ENCODE measurements around the gene AKAP7.
"Not testable (repeated sequence)": the region's sequence is repeated elsewhere in the genome, so short reads cannot be mapped to it uniquely, and the experiment has no call there.

Gene AKAP7

DNA sequence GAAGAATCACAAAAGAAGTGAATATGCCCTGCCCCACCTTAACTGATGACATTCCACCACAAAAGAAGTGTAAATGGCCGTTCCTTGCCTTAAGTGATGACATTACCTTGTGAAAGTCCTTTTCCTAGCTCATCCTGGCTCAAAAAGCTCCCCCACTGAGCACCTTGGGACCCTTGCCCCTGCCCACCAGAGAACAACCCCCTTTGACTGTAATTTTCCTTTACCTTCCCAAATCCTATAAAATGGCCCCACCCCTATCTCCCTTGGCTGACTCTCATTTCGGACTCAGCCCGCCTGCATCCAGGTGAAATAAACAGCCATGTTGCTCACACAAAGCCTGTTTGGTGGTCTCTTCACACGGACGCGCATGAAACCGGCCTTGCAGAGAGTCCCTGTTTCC lies 165.6 kb downstream of the AKAP7 start:
- not testable (repeated sequence) for DNase-seq

DNA sequence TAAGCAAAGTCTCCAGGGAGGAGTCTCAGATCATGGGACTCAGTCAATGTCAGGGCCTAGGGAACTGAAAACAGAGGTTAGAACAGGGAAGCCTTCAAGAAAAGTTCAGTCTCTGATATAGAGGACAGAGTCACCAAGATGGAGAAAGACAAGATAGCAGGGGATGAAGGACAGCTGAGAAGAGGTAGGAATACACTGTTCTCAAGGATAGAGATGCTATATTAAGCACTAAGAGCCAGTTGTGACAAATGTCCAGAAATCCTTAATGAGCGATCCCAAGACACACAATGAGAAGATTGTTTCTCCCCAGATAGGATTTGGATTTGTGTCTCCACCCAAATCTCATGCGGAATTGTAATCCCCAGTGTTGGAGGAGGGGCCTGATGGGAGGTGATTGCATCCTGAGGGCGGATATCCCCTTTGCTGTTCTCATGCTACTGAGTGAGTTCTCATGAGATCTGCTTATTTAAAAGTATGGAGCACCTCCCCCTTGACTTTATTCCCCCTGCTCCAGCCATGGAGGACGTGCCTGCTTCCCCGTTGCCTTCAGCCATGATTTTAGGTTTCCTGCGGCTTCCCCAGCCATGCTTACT lies 168.2 kb downstream of the AKAP7 start:
- no peak for DNase-seq

DNA sequence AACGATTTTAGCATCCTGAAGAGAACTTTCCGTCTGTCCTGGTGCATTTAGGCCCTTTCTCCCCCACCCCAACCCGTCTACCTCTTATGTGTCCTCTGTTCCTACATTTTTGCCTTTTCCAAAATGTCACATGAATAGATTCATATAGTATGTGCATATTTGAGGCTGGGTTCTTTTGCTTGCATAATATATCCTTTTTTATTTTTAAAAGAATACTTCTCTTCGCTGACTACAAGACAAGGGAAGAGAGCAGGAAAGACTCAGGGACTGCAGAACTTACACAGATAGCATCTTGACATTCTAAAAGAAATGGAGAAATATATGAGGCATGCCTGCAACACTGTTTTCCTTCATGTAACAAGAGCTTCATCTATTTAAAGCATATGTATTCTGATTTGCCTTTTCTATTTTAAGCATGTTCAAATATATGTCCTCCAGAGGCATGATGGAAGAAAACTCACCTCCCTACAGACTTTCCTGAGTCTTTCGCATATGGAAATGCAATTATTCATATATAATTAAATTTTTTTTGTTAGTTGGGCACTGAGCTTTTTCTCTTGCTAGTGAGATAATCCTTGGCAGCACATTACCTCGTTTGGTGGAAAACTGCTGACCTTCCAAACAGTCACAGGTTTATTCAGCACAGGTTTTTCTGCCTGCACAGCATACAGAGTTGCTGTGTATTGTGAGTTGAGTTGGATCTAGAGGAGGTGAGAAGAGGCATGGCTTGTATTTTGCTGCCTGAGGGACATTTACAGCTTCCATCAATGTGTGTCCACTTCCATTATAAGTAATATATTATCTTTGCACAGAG lies 170.0 kb downstream of the AKAP7 start:
- DNase-seq = no peak

DNA sequence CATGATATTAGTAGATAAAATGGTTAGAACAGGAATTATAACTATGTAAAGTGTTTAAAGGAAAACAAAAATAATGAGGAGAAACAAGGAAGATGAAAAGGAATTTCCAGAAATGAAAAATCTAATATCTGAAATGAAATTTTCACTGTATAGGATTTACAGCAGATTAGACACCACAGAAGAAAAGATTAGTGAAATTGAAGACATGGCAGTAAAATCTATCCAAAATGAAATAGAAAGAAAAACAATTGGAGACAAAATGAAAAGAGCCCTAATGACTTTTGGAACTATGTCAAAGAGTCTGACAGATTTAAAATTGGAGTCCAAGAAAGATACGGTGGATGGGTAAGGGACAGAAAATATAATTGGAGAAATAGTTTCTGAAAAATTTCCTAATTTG lies 174.2 kb downstream of the AKAP7 start:
- no peak for DNase-seq

DNA sequence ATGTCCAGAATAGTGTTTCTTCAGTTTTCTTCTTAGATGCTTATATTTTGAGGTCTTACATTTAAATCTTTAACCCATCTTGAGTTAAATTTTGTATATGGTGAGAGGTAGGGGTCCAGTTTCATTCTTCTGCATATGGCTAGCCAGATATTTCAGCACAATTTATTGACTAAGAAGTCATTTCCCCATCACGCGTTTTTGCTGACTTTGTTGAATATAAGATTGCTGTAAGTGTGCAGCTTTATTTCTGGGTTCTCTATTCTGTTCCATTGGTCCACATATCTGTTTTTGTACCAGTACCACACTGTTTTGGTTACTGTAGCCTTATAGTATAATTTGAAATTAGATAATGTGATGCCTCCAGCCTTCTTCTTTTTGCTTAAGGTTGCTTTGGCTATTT lies 179.6 kb downstream of the AKAP7 start:
- no peak for DNase-seq

DNA sequence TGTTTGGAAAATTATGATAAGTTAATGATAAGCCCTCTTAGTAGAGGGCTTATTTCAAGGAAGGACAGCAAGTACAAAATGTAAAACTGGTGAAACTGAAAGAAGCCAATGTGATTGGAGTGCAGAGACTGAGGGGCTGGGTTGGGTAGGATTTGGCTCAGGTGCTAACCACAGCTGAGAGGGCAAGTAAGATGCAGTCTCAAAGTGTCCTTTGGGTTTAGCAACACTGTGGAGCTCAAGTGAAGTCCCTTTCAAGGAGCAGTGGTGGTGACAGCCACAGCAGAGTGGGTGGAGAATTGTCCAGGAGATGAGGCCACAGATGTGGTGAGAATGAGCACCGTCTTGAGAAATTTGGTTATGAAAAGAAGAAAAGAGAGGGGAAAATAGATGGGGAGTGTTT lies 181.4 kb downstream of the AKAP7 start:
- no peak for DNase-seq

DNA sequence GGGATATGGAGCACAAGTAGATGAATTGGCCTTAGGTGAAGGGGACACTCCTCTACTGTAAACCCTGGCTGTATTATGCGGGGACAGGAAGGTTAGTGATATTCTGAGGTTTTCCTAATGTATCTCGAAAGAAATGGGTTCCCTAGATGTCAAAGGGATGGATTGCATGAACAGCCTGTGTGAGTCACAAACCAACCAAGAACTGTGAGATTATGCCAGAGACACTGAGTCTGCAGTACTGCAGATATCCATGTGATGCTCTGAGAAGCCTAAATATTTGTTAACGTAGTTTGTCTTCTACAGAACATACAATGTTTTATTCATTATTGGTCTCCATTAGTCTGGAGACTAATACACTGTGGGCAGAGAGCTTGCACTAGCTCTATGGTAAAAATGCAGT lies 182.2 kb downstream of the AKAP7 start:
- DNase-seq = no peak

DNA sequence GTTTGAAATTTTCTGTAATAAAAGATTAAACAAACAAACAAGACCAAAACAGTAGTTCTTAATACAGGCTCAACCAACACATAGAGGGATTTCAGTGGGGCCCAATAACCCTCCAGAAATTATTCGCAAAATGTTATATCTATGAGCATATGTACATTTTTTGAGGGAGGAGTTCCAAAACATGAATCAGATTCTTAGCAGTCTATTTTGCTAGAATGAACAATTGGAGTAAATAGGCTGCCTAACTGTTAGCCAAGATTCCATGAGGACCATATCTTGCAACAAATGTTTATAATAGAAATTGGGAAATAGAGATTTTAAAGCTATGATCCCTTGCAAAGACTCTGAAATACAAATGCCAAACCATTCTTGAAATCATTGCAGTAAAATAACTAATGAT lies 186.3 kb downstream of the AKAP7 start:
- DNase-seq = no peak

DNA sequence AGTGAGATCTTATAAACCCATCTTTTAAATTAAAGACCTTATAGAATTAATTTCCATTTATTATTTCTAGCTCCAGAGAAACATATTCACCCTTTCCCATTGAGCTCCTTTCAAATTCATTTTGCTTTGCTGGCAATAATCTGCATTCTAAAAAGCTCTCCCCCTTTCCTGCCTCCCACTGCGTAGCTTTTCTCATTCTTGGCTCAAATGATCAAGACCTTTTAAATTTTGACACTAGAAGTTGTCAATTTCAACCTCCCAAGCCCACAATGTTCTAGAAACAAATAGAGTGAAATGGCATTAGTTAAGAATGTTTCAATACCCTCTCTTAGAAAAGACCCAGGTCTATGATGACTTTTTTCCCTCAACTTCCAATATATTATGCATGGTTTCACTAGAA lies 186.9 kb downstream of the AKAP7 start:
- no peak for DNase-seq

DNA sequence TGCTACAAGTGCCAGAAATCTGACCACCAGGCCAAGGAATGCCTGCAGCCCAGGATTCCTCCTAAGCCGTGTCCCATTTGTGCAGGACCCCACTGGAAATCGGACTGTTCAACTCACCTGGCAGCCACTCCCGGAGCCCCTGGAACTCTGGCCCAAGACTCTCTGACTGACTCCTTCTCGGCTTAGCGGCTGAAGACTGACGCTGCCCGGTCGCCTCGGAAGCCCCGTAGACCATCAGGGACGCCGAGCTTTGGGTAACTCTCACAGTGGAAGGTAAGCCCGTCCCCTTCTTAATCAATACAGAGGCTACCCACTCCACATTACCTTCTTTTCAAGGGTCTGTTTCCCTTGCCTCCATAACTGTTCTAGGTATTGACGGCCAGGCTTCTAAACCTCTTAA lies 190.4 kb downstream of the AKAP7 start:
- DNase-seq = not testable (repeated sequence)

DNA sequence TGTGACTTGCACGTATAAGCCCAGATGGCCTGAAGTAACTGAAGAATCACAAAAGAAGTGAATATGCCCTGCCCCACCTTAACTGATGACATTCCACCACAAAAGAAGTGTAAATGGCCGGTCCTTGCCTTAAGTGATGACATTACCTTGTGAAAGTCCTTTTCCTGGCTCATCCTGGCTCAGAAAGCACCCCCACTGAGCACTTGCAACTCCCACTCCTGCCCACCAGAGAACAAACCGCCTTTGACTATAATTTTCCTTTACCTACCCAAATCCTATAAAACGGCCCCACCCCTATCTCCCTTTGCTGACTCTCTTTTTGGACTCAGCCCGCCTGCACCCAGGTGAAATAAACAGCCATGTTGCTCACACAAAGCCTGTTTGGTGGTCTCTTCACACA lies 193.5 kb downstream of the AKAP7 start:
- not testable (repeated sequence) for DNase-seq

DNA sequence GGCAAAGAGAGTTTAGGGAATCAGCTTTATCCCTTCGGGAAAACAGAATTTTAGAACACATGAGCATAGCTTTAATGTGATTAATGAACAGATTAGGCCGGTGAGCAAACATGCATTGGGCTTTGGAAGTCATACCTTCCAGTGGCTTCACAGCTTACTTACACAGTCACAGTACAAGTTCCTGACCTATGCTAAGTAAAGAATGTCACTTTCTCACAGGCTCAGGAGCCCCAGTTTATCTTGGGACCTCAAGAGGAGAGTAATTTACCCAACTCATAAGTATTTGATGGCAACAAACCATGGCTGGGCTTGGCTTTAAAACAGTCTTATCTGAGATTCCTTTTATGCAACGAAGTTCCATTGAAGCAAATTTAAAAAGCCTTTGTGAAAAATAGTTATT lies 195.9 kb downstream of the AKAP7 start:
- no peak for DNase-seq

DNA sequence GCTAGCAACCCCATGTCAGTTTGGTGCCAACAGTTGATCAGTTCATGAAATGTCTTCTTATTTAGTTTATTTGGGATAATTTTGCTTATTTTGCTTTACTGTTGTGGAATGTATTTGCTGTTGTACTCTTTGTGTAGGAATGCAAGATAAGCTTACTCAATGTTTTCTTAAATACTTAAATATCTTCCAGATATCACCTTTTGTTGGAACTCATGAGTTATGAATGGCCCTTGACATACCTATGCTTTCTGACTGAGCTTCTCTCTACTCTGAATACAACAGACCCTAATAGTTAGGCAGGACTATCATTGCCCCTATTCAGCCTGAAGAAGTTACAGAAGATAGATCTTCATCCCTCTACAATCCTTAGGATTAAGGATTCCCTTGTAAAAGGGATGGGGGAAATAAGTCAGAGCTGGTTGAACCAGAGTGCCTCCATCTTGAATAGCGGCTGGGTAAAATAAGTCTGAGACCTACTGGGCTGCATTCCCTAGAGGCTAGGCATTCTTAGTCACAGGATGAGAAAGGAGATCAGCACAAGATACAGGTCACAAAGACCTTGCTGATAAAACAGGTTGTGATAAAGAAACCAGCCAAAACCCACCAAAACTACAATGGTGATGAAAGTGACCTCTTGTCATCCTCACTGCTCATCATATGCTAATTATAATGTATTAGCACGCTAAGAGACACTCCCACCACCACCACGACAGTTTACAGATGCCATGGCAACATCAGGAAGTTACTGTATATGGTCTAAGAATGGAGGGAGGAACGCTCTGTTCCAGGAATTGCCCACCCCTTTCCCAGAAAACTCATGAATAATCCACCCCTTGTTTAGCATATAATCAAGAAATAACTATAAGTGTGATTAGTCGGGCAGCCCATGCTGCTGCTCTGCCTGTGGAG lies 196.9 kb downstream of the AKAP7 start:
- DNase-seq = no peak
